Right kidney (tissue), 1 donor: ENCODE data around the gene PCTP.

Source experiments
- DNase-seq: peaks from one replicate; pipeline ENCODE4 v3.0.0-alpha.2; 2016

PCTP gene

GRCh38 chr17:55793272-55793671 is 42.4 kb downstream of the PCTP start:
- no peak for DNase-seq

- DNase-seq, result no peak
These were observed 44.1 kb downstream of the PCTP start for GRCh38 chr17:55794725-55795482.

- no peak for DNase-seq
These were observed 56.1 kb downstream of the PCTP start for GRCh38 chr17:55806745-55807495.

- DNase-seq, result no peak
These were observed 60.7 kb downstream of the PCTP start for GRCh38 chr17:55811536-55811935.

GRCh38 chr17:55812323-55812722 is 61.5 kb downstream of the PCTP start:
- DNase-seq, result no peak

- no peak for DNase-seq
These were observed 63.1 kb downstream of the PCTP start for GRCh38 chr17:55813944-55814343.

- DNase-seq, result no peak
These were observed 63.5 kb downstream of the PCTP start for GRCh38 chr17:55814377-55814776.

- DNase-seq, result no peak
These were observed 65.9 kb downstream of the PCTP start for GRCh38 chr17:55816532-55817396.

GRCh38 chr17:55817397-55817709 is 66.5 kb downstream of the PCTP start:
- DNase-seq, result no peak

- no peak for DNase-seq
These were observed 67.2 kb downstream of the PCTP start for GRCh38 chr17:55818026-55818425.

GRCh38 chr17:55818451-55819375 is 67.9 kb downstream of the PCTP start:
- DNase-seq, result no peak

- no peak for DNase-seq
These were observed 69.8 kb downstream of the PCTP start for GRCh38 chr17:55820675-55821074.

- DNase-seq, result no peak
These were observed 71.2 kb downstream of the PCTP start for GRCh38 chr17:55822028-55822427.

- DNase-seq, result no peak
These were observed 74.4 kb downstream of the PCTP start for GRCh38 chr17:55825213-55825612.
